ENCODE measurements around the gene LENEP. TPM values are rescaled to one million over a fixed set of nuclear protein-coding genes. Genes with fewer than 3 reads are reported as not detected.
"Not testable (repeated sequence)": the region's sequence is repeated elsewhere in the genome, so short reads cannot be mapped to it uniquely, and the experiment has no call there.

Gene LENEP
- polyA plus RNA-seq, 2 of the 4 experiments (the other 2 are of a cell fraction): not detected

DNA sequence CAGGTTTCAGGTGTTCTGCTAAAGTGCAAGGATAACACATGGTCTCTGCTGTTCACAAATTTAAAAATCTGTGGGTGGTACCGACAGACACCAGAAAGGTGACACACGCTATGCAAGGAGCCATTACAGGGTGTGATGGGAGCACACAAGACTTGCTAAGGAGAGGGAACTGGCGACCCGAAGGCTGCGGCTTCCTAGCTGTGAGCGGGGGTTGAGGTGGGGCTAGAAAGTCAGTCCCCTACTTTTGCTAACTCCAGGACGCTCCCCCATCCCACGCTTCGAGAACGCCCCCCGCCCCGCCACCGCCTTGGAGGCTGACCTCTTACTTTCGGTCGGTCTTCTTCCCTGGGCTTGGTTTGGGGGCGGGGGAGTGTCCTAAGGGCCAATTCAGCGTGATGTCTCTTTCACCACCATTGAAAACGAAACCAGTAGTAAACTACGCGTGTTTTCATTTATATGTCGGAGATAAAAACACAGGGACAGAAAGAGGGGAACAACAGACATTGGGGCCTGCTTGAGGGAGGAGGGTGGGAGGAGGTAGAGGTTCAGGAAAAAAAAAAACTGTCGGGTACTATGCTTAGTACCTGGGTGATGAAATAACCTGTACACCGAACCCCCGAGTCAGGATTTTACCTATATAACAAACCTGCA is 17.9 kb upstream of the LENEP start (continued):
- TF ChIP-seq JUNB (IDR thresholded peaks at IDR 0.05) (no peak), MAZ (IDR thresholded peaks at IDR 0.05; ENCODE audit: borderline replicate concordance, low read depth, low read length) (no peak), CEBPB (IDR thresholded peaks at IDR 0.05) (no peak)
- TF ChIP-seq, protein P1, sequence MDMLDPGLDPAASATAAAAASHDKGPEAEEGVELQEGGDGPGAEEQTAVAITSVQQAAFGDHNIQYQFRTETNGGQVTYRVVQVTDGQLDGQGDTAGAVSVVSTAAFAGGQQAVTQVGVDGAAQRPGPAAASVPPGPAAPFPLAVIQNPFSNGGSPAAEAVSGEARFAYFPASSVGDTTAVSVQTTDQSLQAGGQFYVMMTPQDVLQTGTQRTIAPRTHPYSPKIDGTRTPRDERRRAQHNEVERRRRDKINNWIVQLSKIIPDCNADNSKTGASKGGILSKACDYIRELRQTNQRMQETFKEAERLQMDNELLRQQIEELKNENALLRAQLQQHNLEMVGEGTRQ (IDR thresholded peaks at IDR 0.05): no peak

- ChIA-PET CTCF (interaction anchor here (1.3 kb wide), 1 partner anchor 114 kb away, joined by 4 read pairs; no protein-coding TSS in a partner anchor), POLR2A (interaction anchor here (0.6 kb wide), 1 partner anchor 35 kb away, joined by 12 read pairs; no protein-coding TSS in a partner anchor)
- FAIRE-seq; DNase-seq (ENCODE audit: low read depth in 1 of 2, low spot score in 1 of 2); ATAC-seq; H3K9me3 ChIP-seq; H3K4me3 ChIP-seq: not testable (repeated sequence)
- Histone ChIP-seq H3K4me2 (0 out of 3 replicates have a peak overlapping the region, but pooled peaks have one; percentile 72), H3K4me1 (peaks cover 28% of the 10 kb centered on the region), H3K27ac (peak overlapping the region in 1 of 2 experiments; percentile 98; a peak in 2 of 6 replicates)
- WGBS (ENCODE audit: missing lambda C conversion rate): 69% methylated on average over 3 of the region's 3 CpGs
Observed at GRCh38 chr1:154977762-154978161, 15.6 kb upstream of the LENEP start.

- CTCF ChIA-PET: interaction anchor here (1.3 kb wide), 1 partner anchor 113 kb away, joined by 4 read pairs; no protein-coding TSS in a partner anchor
- no peak for DNase-seq (ENCODE audit: low read depth in 1 of 2, low spot score in 1 of 2)
- POLR2A ChIA-PET: no interaction called here
- 95% methylated on average over 3 of the region's 3 CpGs for WGBS (ENCODE audit: missing lambda C conversion rate)
- FAIRE-seq: no peak
- Histone ChIP-seq H3K4me3 (no peak overlapping the region), H3K27ac (no peak overlapping the region), H3K4me1 (peaks cover 25% of the 10 kb centered on the region), H3K9me3 (no peaks in the 10 kb centered on the region), H3K4me2 (no peak overlapping the region)
- ATAC-seq: no peak
- TF ChIP-seq NPAS2 (CRISPR knock-in tag; IDR thresholded peaks at IDR 0.05; ENCODE audit: borderline replicate concordance): no peak
- no peak for TF ChIP-seq CBX2 (IDR thresholded peaks at IDR 0.05; ENCODE audit: borderline replicate concordance, low read depth)
- no peak for TF ChIP-seq CEBPB (IDR thresholded peaks at IDR 0.05)
- no peak for TF ChIP-seq RFX5 (IDR thresholded peaks at IDR 0.05)
- no peak for TF ChIP-seq RARB (CRISPR knock-in tag; IDR thresholded peaks at IDR 0.05)
- TF ChIP-seq EP300 (IDR thresholded peaks at IDR 0.05): no peak
- no peak for TF ChIP-seq KDM1A (IDR thresholded peaks at IDR 0.05; ENCODE audit: low read depth)
- no peak for TF ChIP-seq ATOH8 (CRISPR knock-in tag; IDR thresholded peaks at IDR 0.05; ENCODE audit: low read depth)
- TF ChIP-seq, protein P2, sequence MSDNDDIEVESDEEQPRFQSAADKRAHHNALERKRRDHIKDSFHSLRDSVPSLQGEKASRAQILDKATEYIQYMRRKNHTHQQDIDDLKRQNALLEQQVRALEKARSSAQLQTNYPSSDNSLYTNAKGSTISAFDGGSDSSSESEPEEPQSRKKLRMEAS (IDR thresholded peaks at IDR 0.05): no peak
- TF ChIP-seq MAFK (IDR thresholded peaks at IDR 0.05; ENCODE audit: partially characterized antibody): no peak
- TF ChIP-seq, protein P3, sequence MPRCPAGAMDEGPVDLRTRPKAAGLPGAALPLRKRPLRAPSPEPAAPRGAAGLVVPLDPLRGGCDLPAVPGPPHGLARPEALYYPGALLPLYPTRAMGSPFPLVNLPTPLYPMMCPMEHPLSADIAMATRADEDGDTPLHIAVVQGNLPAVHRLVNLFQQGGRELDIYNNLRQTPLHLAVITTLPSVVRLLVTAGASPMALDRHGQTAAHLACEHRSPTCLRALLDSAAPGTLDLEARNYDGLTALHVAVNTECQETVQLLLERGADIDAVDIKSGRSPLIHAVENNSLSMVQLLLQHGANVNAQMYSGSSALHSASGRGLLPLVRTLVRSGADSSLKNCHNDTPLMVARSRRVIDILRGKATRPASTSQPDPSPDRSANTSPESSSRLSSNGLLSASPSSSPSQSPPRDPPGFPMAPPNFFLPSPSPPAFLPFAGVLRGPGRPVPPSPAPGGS (IDR thresholded peaks at IDR 0.05): no peak
- TF ChIP-seq FOXS1 (CRISPR knock-in tag; IDR thresholded peaks at IDR 0.05): no peak
- TF ChIP-seq SREBF2 (IDR thresholded peaks at IDR 0.05): no peak
- no peak for TF ChIP-seq RNF2 (IDR thresholded peaks at IDR 0.05; ENCODE audit: borderline replicate concordance, low read depth)
- no peak for TF ChIP-seq MYC (IDR thresholded peaks at IDR 0.05; ENCODE audit: borderline replicate concordance, low read length)
- no peak for TF ChIP-seq HES2 (IDR thresholded peaks at IDR 0.05)
- TF ChIP-seq EHF (CRISPR knock-in tag; IDR thresholded peaks at IDR 0.05): no peak
Observed at GRCh38 chr1:154978360-154978759, 15.0 kb upstream of the LENEP start.

All from A549 (cell line).